Gastrocnemius medialis (tissue), 4 donors: Measurements from ENCODE around the gene MAP3K15. TPM values are rescaled to one million over a fixed set of nuclear protein-coding genes. Genes with fewer than 3 reads are reported as not detected.

ENCODE experiments used
- ATAC-seq, 2 donors: fragments of 150-250 bp; one replicate each; pipeline ENCODE4 v1.9.1; 2016
- DNase-seq, 2 donors: peaks; one replicate each; pipeline ENCODE4 v3.0.0-alpha.2; 2019
- H3K27ac ChIP-seq, 4 donors: fragments of 200-600 bp; sonication (generic); 1 replicate in 1 of 4; 2 replicates in 3 of 4; pipeline ENCODE4 v1.5.1; 2016 to 2018; ENCODE audit warnings: mild to moderate bottlenecking in 2 of 4, moderate library complexity in 1 of 4
- H3K27me3 ChIP-seq, 3 donors: fragments of 200-600 bp; sonication (generic) in 2 of 3; 1 replicate in 1 of 3; 2 replicates in 2 of 3; pipeline versions ENCODE4 v1.5.1 to v1.6.0; 2016 to 2019; ENCODE audit warnings: mild to moderate bottlenecking in 1 of 3, moderate library complexity in 1 of 3
- H3K36me3 ChIP-seq, 2 donors: fragments of 200-600 bp; sonication (generic) in 1 of 2; one replicate each; pipeline ENCODE4 v1.5.1; 2017 to 2018
- H3K4me1 ChIP-seq, 2 donors: fragments of 200-600 bp; sonication (generic) in 1 of 2; one replicate each; pipeline ENCODE4 v1.5.1; 2016 to 2017; ENCODE audit warnings: mild to moderate bottlenecking in 2 of 2
- H3K4me3 ChIP-seq, 4 donors: fragments of 200-600 bp; sonication (generic) in 3 of 4; 1 replicate in 1 of 4; 2 replicates in 3 of 4; pipeline ENCODE4 v1.5.1; 2016 to 2019; ENCODE audit warnings: mild to moderate bottlenecking in 2 of 4
- H3K9me3 ChIP-seq, 3 donors: fragments of 200-600 bp; sonication (generic) in 2 of 3; 1 replicate in 1 of 3; 2 replicates in 2 of 3; pipeline ENCODE4 v1.5.1; 2016 to 2019
- CTCF ChIP-seq, 5 experiments: fragments of 450-650 bp in 3 of 5; fragments of 200-600 bp in 2 of 5; sonication (generic) in 2 of 5; IDR thresholded peaks in 4 of 5; conservative IDR thresholded peaks in 1 of 5; 1 replicate in 4 of 5; 2 replicates in 1 of 5; pipeline ENCODE4 v1.5.1; 2016 to 2019; ENCODE audit warnings: antibody characterized with exemption in 5 of 5, mild to moderate bottlenecking in 3 of 5, moderate library complexity in 3 of 5
- POLR2A ChIP-seq, 2 donors: fragments of 450-650 bp; IDR thresholded peaks; one replicate each; pipeline ENCODE4 v1.6.1; 2017; ENCODE audit warnings: antibody characterized with exemption in 2 of 2, mild to moderate bottlenecking in 2 of 2, moderate library complexity in 2 of 2
- in situ Hi-C, 4 donors: fragments of 200-750 bp; cut with MboI; loops; one replicate each; pipeline versions ENCODE4 v1.15.0 to v1.8.0; 2017; ENCODE audit warnings: low sequenced_read_pairs in 4 of 4
- intact Hi-C: fragments of 100-400 bp; cut with DNase I; formaldehyde crosslinking; loops from one replicate; pipeline ENCODE4 v1.15.1; 2023; ENCODE audit warnings: low total_unique reads
- total RNA-seq, 4 donors: library from RNA; depleted of rRNA; stranded (reverse); fragments of >200 nt; gene quantifications; one replicate each; pipeline versions ENCODE4 v1.1.0 to v1.2.3, GENCODE V29; 2016

MAP3K15 gene
- total RNA-seq, 4 donors from 2014 or later = not detected

GRCh38 chrX:19392703-19393102 is 122.6 kb downstream of the MAP3K15 start:
- Histone ChIP-seq H3K9me3 (no peaks in the 10 kb centered on the region), H3K36me3 (no peaks in the 10 kb centered on the region), H3K4me1 (no peaks in the 10 kb centered on the region), H3K27me3 (no peaks in the 10 kb centered on the region), H3K27ac (no peak overlapping the region), H3K4me3 (no peak overlapping the region)
- no peak for ATAC-seq
- intact Hi-C loops = no loop called here
- TF ChIP-seq POLR2A (IDR thresholded peaks at IDR 0.05) = no peak
- no peak for TF ChIP-seq CTCF (IDR thresholded peaks at IDR 0.05 in 4 of 5, conservative IDR thresholded peaks at IDR 0.05 in 1 of 5)
- in situ Hi-C loops = loop anchor here in 1 of 4 donors (25.0 kb wide), 1 partner anchor 495 kb away; the partner anchor contains the start of gene SH3KBP1
- no peak for DNase-seq

GRCh38 chrX:19392078-19392477 is 123.2 kb downstream of the MAP3K15 start:
- Histone ChIP-seq H3K9me3 (no peaks in the 10 kb centered on the region), H3K4me3 (no peak overlapping the region), H3K27ac (no peak overlapping the region), H3K27me3 (no peaks in the 10 kb centered on the region), H3K4me1 (no peaks in the 10 kb centered on the region), H3K36me3 (no peaks in the 10 kb centered on the region)
- in situ Hi-C loops (loop anchor here in 1 of 4 donors (25.0 kb wide), 1 partner anchor 495 kb away; the partner anchor contains the start of gene SH3KBP1), intact Hi-C loops (no loop called here)
- ATAC-seq (no peak), DNase-seq (no peak)
- TF ChIP-seq CTCF (IDR thresholded peaks at IDR 0.05 in 4 of 5, conservative IDR thresholded peaks at IDR 0.05 in 1 of 5) (no peak), POLR2A (IDR thresholded peaks at IDR 0.05) (no peak)

GRCh38 chrX:19389227-19389845 is 126.0 kb downstream of the MAP3K15 start:
- TF ChIP-seq POLR2A (IDR thresholded peaks at IDR 0.05) = no peak
- Histone ChIP-seq H3K4me1 (no peaks in the 10 kb centered on the region), H3K4me3 (no peak overlapping the region), H3K36me3 (no peaks in the 10 kb centered on the region), H3K27me3 (no peaks in the 10 kb centered on the region), H3K27ac (no peak overlapping the region), H3K9me3 (no peaks in the 10 kb centered on the region)
- ATAC-seq (no peak), DNase-seq (no peak)
- in situ Hi-C loops (loop anchor here in 1 of 4 donors (25.0 kb wide), 1 partner anchor 498 kb away; the partner anchor contains the start of gene SH3KBP1), intact Hi-C loops (no loop called here)

GRCh38 chrX:19388741-19389140 is 126.6 kb downstream of the MAP3K15 start:
- no peak for DNase-seq

GRCh38 chrX:19388064-19388679 is 127.1 kb downstream of the MAP3K15 start:
- Histone ChIP-seq H3K27ac (no peak overlapping the region), H3K4me1 (no peaks in the 10 kb centered on the region), H3K36me3 (no peaks in the 10 kb centered on the region), H3K9me3 (no peaks in the 10 kb centered on the region), H3K4me3 (no peak overlapping the region), H3K27me3 (no peaks in the 10 kb centered on the region)
- TF ChIP-seq CTCF (IDR thresholded peaks at IDR 0.05 in 4 of 5, conservative IDR thresholded peaks at IDR 0.05 in 1 of 5) (no peak), POLR2A (IDR thresholded peaks at IDR 0.05) (no peak)
- ATAC-seq (no peak), DNase-seq (no peak)
- intact Hi-C loops = no loop called here
- in situ Hi-C loops = loop anchor here in 1 of 4 donors (25.0 kb wide), 1 partner anchor 499 kb away; the partner anchor contains the start of gene SH3KBP1

More at GRCh38 chrX:19388741-19389140, 126.6 kb downstream of the MAP3K15 start:
- Histone ChIP-seq H3K36me3 (no peaks in the 10 kb centered on the region), H3K9me3 (no peaks in the 10 kb centered on the region), H3K27me3 (no peaks in the 10 kb centered on the region), H3K27ac (no peak overlapping the region), H3K4me1 (no peaks in the 10 kb centered on the region), H3K4me3 (no peak overlapping the region)
- TF ChIP-seq POLR2A (IDR thresholded peaks at IDR 0.05) = no peak
- no peak for ATAC-seq
- in situ Hi-C loops (loop anchor here in 1 of 4 donors (25.0 kb wide), 1 partner anchor 499 kb away; the partner anchor contains the start of gene SH3KBP1), intact Hi-C loops (no loop called here)
